ENCODE data around the gene ARHGAP42. TPM values are rescaled to one million over a fixed set of nuclear protein-coding genes. Genes with fewer than 3 reads are reported as not detected.

Gene ARHGAP42
- total and polyA plus RNA-seq, 4 donors = 3.8 to 17.2 (median 12.0) TPM

DNA sequence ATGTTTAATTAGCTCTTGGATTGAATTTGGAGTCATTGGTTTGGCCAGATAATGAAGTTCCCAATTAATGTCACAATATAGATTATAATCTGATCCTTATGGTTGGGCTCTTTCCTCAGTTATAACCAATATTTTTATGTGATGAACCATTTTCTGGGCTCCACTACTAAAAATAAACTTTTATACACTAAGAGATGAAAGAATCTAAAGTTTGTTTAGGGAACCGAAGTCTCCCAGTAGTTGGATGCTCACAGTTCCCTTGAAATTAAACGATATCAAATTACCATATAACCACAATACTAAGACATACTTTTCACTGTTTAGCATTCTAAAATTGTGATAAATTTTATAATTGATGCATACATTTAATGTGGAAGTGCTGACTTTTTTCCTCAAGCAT lies 47.0 kb upstream of the ARHGAP42 start:
- DNase-seq (ENCODE audit: low spot score) = no peak
- Histone ChIP-seq H3K9ac (ENCODE audit: low read depth in 1 of 2, low read length in 2 of 2) (no peak overlapping the region), H3K4me3 (ENCODE audit: low read depth in 1 of 3, low read length in 3 of 3) (no peak overlapping the region), H3K9me3 (ENCODE audit: control insufficient read depth in 4 of 4, low read length in 3 of 4) (no peaks in the 10 kb centered on the region), H3K36me3 (ENCODE audit: control insufficient read depth in 4 of 4, insufficient read depth in 3 of 4, low read depth in 1 of 4, low read length in 3 of 4) (no peaks in the 10 kb centered on the region), H3K4me1 (ENCODE audit: control insufficient read depth in 4 of 4, insufficient read depth in 4 of 4, low read length in 3 of 4) (no peaks in the 10 kb centered on the region), H3K27ac (ENCODE audit: low read depth in 1 of 2, low read length in 2 of 2) (no peak overlapping the region), H3K27me3 (ENCODE audit: control insufficient read depth in 4 of 4, insufficient read depth in 4 of 4, low read length in 3 of 4) (no peaks in the 10 kb centered on the region)
- TF ChIP-seq YY1 (IDR thresholded peaks at IDR 0.05) (no peak), RAD21 (IDR thresholded peaks at IDR 0.05) (no peak), FOXA1 (IDR thresholded peaks at IDR 0.05) (no peak), NR2F2 (IDR thresholded peaks at IDR 0.05) (no peak), HNF4A (conservative IDR thresholded peaks at IDR 0.05) (no peak), SP1 (IDR thresholded peaks at IDR 0.05) (no peak), FOXA2 (IDR thresholded peaks at IDR 0.05) (no peak), JUND (IDR thresholded peaks at IDR 0.05) (no peak), HNF4G (IDR thresholded peaks at IDR 0.05) (no peak), GABPA (IDR thresholded peaks at IDR 0.05 in 1 of 2, conservative IDR thresholded peaks at IDR 0.05 in 1 of 2) (no peak)
- TF ChIP-seq, protein P1, sequence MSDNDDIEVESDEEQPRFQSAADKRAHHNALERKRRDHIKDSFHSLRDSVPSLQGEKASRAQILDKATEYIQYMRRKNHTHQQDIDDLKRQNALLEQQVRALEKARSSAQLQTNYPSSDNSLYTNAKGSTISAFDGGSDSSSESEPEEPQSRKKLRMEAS (IDR thresholded peaks at IDR 0.05) = no peak
- TF ChIP-seq, protein P2, sequence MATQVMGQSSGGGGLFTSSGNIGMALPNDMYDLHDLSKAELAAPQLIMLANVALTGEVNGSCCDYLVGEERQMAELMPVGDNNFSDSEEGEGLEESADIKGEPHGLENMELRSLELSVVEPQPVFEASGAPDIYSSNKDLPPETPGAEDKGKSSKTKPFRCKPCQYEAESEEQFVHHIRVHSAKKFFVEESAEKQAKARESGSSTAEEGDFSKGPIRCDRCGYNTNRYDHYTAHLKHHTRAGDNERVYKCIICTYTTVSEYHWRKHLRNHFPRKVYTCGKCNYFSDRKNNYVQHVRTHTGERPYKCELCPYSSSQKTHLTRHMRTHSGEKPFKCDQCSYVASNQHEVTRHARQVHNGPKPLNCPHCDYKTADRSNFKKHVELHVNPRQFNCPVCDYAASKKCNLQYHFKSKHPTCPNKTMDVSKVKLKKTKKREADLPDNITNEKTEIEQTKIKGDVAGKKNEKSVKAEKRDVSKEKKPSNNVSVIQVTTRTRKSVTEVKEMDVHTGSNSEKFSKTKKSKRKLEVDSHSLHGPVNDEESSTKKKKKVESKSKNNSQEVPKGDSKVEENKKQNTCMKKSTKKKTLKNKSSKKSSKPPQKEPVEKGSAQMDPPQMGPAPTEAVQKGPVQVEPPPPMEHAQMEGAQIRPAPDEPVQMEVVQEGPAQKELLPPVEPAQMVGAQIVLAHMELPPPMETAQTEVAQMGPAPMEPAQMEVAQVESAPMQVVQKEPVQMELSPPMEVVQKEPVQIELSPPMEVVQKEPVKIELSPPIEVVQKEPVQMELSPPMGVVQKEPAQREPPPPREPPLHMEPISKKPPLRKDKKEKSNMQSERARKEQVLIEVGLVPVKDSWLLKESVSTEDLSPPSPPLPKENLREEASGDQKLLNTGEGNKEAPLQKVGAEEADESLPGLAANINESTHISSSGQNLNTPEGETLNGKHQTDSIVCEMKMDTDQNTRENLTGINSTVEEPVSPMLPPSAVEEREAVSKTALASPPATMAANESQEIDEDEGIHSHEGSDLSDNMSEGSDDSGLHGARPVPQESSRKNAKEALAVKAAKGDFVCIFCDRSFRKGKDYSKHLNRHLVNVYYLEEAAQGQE (IDR thresholded peaks at IDR 0.05) = no peak
- TF ChIP-seq, protein P3, sequence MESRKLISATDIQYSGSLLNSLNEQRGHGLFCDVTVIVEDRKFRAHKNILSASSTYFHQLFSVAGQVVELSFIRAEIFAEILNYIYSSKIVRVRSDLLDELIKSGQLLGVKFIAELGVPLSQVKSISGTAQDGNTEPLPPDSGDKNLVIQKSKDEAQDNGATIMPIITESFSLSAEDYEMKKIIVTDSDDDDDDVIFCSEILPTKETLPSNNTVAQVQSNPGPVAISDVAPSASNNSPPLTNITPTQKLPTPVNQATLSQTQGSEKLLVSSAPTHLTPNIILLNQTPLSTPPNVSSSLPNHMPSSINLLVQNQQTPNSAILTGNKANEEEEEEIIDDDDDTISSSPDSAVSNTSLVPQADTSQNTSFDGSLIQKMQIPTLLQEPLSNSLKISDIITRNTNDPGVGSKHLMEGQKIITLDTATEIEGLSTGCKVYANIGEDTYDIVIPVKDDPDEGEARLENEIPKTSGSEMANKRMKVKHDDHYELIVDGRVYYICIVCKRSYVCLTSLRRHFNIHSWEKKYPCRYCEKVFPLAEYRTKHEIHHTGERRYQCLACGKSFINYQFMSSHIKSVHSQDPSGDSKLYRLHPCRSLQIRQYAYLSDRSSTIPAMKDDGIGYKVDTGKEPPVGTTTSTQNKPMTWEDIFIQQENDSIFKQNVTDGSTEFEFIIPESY (IDR thresholded peaks at IDR 0.05) = no peak
- TF ChIP-seq, protein P4, sequence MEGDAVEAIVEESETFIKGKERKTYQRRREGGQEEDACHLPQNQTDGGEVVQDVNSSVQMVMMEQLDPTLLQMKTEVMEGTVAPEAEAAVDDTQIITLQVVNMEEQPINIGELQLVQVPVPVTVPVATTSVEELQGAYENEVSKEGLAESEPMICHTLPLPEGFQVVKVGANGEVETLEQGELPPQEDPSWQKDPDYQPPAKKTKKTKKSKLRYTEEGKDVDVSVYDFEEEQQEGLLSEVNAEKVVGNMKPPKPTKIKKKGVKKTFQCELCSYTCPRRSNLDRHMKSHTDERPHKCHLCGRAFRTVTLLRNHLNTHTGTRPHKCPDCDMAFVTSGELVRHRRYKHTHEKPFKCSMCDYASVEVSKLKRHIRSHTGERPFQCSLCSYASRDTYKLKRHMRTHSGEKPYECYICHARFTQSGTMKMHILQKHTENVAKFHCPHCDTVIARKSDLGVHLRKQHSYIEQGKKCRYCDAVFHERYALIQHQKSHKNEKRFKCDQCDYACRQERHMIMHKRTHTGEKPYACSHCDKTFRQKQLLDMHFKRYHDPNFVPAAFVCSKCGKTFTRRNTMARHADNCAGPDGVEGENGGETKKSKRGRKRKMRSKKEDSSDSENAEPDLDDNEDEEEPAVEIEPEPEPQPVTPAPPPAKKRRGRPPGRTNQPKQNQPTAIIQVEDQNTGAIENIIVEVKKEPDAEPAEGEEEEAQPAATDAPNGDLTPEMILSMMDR (IDR thresholded peaks at IDR 0.05; ENCODE audit: low read depth, low read length, missing input control) = no peak
- 89% methylated on average over 2 of the region's 2 CpGs for WGBS

DNA sequence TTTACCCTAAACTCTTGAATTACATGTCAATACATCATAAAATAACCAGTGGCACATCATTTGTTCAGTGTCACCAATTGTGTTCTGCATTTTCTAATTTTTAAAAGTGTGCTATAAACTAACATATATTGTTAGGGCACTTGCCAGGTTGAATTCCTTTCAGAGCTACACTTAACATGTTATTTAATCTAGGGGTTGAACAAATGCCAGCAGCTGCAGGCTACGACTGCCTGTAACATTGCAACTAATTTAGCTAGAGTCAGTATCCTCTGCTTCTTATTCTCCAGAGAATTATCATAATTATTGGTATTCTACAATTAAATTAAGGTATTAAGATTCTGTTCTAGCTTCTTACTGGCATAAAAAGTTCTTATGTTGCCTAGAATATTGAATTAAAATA lies 46.4 kb upstream of the ARHGAP42 start:
- no peaks in the 10 kb centered on the region for H3K36me3 ChIP-seq (ENCODE audit: control insufficient read depth in 4 of 4, insufficient read depth in 3 of 4, low read depth in 1 of 4, low read length in 3 of 4)
- DNase-seq (ENCODE audit: low spot score) = no peak
- H3K27ac ChIP-seq (ENCODE audit: low read depth in 1 of 2, low read length in 2 of 2) = no peak overlapping the region
- no peak overlapping the region for H3K4me3 ChIP-seq (ENCODE audit: low read depth in 1 of 3, low read length in 3 of 3)
- H3K4me1 ChIP-seq (ENCODE audit: control insufficient read depth in 4 of 4, insufficient read depth in 4 of 4, low read length in 3 of 4) = no peaks in the 10 kb centered on the region
- H3K27me3 ChIP-seq (ENCODE audit: control insufficient read depth in 4 of 4, insufficient read depth in 4 of 4, low read length in 3 of 4) = no peaks in the 10 kb centered on the region
- no peak for TF ChIP-seq HNF4G (IDR thresholded peaks at IDR 0.05)
- TF ChIP-seq, protein P2 (IDR thresholded peaks at IDR 0.05) = no peak
- no peak for TF ChIP-seq GABPA (IDR thresholded peaks at IDR 0.05 in 1 of 2, conservative IDR thresholded peaks at IDR 0.05 in 1 of 2)
- TF ChIP-seq, protein P4 (IDR thresholded peaks at IDR 0.05; ENCODE audit: low read depth, low read length, missing input control) = no peak
- H3K9me3 ChIP-seq (ENCODE audit: control insufficient read depth in 4 of 4, low read length in 3 of 4) = no peaks in the 10 kb centered on the region
- no peak overlapping the region for H3K9ac ChIP-seq (ENCODE audit: low read depth in 1 of 2, low read length in 2 of 2)
- WGBS = 56% methylated on average over 1 of the region's 1 CpG

Data from liver (tissue), 9 donors.